GM12875 (cell line): ENCODE data around the gene SIDT1.
A peak's percentile ranks its signal among the peaks of the same experiment; 100 is the strongest.

Experiments
- H3K4me3 ChIP-seq: one replicate; pipeline ENCODE4 v1.5.1; 2011; ENCODE audit warnings: low read depth, low read length, control low read depth
- TF ChIP-seq, protein P1 (sequence below): IDR thresholded peaks from 2 replicates; pipeline ENCODE4 v1.5.1; 2011; ENCODE audit warnings: low read depth, mild to moderate bottlenecking, control low read depth, inconsistent platforms, low read length, moderate library complexity, borderline replicate concordance; ENCODE audit not compliant: insufficient read depth

The SIDT1 gene

DNA sequence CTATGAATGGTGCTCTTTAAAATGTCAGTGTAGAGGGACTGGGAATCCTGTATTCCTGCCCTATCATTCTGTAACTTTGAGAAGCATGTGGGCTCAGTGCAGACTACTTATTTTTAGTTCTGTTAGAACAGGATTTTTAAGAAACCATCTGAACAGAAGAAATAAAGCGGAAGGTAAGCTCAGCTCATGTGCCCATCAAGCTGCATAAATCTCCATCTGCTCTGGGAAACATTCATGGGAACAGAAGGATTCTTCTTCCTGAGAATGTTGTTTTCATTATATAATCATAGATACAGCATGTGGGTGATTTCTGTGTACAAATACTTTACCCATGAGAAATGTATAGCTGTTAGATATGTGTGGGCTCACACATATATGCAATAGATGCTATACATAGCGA lies 69.9 kb downstream of the SIDT1 start:
- no peak overlapping the region for H3K4me3 ChIP-seq
- TF ChIP-seq, protein P1, sequence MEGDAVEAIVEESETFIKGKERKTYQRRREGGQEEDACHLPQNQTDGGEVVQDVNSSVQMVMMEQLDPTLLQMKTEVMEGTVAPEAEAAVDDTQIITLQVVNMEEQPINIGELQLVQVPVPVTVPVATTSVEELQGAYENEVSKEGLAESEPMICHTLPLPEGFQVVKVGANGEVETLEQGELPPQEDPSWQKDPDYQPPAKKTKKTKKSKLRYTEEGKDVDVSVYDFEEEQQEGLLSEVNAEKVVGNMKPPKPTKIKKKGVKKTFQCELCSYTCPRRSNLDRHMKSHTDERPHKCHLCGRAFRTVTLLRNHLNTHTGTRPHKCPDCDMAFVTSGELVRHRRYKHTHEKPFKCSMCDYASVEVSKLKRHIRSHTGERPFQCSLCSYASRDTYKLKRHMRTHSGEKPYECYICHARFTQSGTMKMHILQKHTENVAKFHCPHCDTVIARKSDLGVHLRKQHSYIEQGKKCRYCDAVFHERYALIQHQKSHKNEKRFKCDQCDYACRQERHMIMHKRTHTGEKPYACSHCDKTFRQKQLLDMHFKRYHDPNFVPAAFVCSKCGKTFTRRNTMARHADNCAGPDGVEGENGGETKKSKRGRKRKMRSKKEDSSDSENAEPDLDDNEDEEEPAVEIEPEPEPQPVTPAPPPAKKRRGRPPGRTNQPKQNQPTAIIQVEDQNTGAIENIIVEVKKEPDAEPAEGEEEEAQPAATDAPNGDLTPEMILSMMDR: no peak

GRCh38 chr3:113602836-113603235 lies 70.5 kb downstream of the SIDT1 start:
- H3K4me3 ChIP-seq: no peak overlapping the region
- TF ChIP-seq, protein P1: no peak

DNA sequence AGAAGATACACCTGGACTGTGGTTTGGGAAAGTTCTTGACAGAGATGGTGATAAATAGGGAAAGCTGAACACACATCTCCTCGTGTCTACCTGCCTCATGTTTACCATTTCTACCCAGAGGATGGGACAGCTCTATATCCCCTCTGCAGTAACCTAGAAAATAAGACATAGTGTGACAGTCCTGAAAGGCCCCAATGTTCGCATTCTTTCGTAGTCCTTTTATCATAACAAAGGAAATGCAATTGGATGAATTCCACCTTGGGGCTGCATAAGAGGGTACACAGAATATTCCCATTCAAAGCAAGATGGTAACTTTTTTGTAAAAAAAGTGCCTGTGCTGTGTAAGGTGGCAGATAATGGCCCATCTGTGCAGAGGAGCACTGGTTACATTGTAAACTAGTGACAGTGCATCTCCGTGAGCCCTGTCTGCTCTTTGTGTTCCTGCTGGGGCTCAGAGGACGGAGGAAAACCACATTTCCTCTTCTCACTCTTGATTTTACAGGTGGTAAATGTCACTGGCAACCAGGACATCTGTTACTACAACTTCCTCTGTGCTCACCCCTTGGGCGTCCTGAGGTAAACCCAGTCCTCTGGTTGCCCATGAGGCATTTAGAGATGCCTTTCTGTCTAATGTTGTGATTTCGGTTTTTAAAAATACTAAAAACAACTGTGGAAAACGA lies 74.3 kb downstream of the SIDT1 start:
- H3K4me3 ChIP-seq: peak overlapping the region; percentile 5
- TF ChIP-seq, protein P1: no peak

- TF ChIP-seq, protein P1: no peak
- H3K4me3 ChIP-seq: no peak overlapping the region
Observed at GRCh38 chr3:113607219-113607596, 74.9 kb downstream of the SIDT1 start.

DNA sequence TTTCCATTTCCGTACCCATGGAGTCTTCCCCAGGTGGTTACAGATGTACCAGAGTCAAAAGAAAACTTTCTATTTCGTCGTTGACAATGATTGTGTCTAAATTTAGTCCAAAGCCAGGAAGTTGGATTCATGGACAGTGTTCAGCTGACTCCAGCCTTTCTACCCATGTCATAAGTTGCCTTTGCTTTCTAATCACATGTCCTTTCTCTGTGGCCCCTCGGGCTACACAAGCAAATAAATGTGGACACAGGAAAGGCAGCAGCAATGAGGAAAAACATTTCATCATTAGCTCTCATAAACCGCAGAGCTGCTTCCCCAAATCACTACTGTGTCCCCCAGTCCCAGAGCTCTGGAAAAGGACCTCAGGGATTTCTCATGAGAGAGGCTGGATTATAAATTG lies 82.0 kb downstream of the SIDT1 start:
- no peak overlapping the region for H3K4me3 ChIP-seq
- TF ChIP-seq, protein P1: no peak

DNA sequence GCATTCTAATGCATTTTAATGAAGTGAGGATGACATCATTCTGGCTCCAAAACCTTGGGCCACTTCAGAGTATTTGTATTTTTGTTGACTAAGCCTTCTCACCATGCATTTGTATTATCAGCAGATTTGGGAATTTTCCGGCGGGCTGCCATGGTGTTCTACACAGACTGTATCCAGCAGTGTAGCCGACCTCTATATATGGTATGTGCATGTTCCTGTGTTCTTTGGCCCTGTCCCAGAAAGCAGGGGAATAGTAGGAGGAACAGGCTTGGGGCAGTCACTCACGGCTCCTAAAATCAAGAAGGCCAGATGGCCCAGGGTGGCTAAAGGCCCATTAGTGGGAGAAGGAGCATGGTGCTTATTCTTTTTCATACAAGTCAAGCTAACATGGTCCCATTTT lies 83.6 kb downstream of the SIDT1 start:
- H3K4me3 ChIP-seq: no peak overlapping the region
- TF ChIP-seq, protein P1: no peak

GRCh38 chr3:113617726-113618125 lies 85.4 kb downstream of the SIDT1 start:
- TF ChIP-seq, protein P1: no peak
- H3K4me3 ChIP-seq: no peak overlapping the region
